Peyer's patch (tissue), 4 donors: Measurements from ENCODE around the gene NPAT.

ENCODE experiments used
- CTCF ChIP-seq, 6 experiments: fragments of 450-650 bp in 4 of 6; fragments of 200-600 bp in 2 of 6; sonication (generic) in 1 of 6; IDR thresholded peaks; one replicate each; pipeline ENCODE4 v1.5.1; 2017 to 2019; ENCODE audit warnings: antibody characterized with exemption in 6 of 6, mild to moderate bottlenecking in 3 of 6, moderate library complexity in 1 of 6
- POLR2A ChIP-seq, 2 donors: fragments of 450-650 bp; IDR thresholded peaks; one replicate each; pipeline ENCODE4 v1.5.1; 2017; ENCODE audit warnings: antibody characterized with exemption in 2 of 2, mild to moderate bottlenecking in 2 of 2, moderate library complexity in 2 of 2

DNA sequence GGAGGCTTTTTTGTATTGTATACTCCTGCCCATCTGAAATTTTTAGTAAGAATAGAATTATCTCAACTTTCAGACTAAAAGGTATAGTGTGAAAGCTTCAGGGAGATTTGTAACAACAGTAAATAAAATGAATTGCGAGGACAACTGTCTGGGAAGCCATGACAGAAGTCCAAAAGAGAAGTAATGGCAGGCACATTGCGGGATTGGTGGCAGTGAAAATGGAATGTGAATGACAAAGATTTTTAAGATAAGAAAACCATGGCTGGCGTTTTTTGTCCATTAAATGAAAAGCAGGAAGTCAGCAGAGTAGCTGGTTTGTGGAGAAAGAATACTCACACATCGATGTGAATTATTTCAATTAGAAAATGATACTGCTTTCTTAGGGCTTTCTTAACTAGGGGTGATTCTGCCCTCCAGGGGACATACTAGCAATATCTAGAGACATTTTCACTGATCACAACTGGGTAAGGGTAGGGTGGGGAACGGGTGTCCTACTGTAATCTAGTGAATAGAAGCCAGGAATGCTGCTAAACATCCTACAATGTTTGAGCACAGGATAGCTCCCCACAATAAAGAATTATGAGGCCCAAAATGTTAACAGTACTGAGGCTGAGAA lies 1.6 kb downstream of the NPAT start:
- TF ChIP-seq CTCF (IDR thresholded peaks at IDR 0.05): peak in 1 of 6 experiments; percentile 8
- no peak for TF ChIP-seq POLR2A (IDR thresholded peaks at IDR 0.05)
